Measurements from ENCODE around the gene DCLK1.
"Not testable (repeated sequence)": the region's sequence is repeated elsewhere in the genome, so short reads cannot be mapped to it uniquely, and the experiment has no call there.

DCLK1 gene

DNA sequence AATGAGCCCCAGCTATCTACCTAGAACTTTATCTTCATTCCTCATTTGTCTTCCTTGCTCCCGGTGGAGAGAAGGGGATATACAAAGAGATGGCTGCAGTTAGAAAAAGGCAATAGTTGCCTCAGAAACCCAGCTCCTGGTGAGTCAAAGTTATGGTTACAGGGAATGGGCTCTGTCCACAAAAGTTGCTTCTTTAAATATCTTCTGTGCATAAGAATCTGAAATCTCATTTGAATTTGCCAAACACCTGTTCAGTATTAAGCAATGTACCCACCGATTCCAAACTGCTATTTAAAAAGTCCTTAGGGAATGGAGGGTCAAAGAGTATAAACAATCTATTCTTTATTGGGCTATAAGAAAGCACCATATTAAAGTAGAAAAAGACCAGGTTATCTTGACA, 48.4 kb downstream of the DCLK1 start:
- DNase-seq = no peak

DNA sequence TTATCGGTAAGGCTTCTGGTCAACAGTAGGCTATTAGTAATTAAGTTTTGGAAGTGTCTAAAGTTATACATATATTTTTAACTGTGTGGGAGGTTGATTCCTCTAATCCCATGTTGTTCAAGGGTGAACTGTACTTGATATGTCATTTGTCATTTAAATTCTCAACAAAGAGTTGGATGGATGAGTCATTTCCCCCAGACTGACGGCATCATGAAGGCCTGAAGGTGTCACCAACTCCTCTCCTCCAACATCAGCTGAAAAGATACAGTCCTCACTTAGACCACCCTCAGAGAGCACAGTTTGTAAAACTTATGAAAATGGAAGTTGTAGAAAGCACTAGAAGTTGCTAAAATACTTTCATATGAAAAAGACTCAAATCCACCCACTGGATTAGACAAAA, 48.8 kb downstream of the DCLK1 start:
- DNase-seq = no peak

DNA sequence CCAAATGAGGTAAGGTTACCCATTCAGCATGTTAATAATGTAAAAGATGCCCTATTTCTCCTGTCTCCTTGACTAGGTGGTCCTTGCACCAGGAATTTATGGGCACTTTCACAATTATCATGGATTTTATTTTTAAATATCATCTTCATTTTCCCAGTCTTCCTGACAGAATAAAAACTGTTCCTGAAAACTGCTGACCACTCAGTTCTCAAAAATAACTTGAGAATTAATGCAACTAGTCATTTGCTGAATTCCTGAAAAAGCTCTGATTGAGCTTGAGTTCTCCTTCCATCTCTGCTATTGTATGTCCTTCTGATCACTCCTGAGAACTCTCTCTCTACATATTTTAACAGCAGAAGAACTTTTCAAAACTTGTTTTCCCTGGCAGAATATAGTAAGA, 55.0 kb downstream of the DCLK1 start:
- DNase-seq = no peak

DNA sequence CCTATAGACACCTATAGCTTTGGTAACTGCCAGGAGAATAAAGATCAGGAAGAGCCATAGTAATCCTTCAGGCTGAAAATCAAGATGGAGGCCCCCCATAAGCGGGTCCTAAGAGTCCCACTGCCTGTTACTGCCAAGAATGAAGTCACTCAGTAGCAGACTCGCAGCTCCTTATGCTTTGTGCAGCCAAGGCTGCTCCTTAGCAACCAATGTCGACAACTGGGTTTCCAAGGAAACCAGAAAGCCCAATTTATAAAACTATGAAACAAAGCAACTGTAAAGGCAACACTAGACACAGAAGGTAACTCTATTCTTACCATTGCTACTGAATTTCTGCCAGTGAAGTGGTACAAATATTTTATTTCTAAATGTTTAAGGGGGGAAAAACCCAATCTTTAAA, 56.5 kb downstream of the DCLK1 start:
- DNase-seq = no peak

DNA sequence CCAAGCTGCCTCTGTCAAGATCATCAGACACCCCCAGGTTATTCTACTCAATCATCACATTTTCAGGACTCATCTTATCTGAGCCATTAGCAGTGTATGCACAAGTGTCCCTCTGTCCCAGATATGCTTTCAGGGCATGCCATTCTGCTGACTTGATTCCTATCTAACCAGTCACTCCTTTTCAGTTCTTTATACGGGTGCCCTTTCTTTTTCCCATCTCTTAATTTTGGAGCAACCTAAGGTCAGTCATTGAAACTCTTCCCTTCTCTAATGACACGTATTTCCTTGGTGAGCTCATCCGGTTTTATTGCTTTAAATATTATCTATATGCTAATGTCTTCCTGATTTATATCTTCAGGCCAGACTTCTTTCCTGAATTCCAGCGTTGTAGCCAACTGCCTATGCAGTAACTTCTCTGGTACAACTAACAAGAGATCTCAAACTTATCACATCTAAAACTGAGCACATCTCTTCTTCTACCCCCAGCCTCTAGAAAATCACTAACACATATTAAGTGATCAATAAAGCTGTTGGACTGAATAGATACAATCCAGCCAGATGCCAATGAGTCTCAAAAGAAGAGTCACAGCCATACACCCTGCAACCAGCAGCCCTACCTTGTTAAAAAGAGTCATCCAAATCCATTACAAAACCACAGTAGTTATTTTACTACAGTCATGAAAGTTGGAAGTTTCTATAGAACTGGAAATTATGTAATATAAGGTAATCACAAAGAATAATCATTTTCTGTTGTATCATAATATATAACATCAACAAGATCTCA, 58.8 kb downstream of the DCLK1 start:
- DNase-seq = no peak

DNA sequence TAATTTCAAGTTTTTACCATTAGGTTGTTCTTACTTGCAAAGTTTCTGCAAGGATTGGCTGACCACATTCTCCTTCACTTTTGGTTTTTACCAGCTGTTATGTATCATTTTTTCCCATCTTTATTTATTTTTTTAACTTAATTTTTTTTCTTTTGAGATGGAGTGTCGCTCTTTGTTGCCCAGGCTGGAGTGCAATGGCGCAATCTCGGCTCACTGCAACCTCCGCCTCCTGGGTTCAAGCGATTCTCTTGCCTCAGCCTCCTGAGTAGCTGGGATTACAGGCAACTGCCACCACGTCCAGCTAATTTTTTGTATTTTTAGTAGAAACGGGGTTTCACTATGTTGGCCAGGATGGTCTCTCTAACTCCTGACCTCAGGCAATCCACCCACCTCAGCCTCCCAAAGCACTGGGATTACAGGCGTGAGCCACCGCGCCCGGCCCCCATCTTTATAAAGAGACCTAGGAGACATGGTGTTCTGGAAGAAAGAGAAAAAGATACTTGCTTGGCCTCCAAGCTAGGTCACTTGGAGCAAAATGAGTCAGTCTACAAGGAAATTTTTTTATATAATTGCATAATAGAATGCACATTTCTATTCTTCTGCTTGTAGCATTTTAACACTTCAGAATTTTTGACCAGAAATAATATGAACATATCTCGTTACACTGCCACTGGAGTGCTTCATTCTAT, 60.5 kb downstream of the DCLK1 start:
- not testable (repeated sequence) for DNase-seq

DNA sequence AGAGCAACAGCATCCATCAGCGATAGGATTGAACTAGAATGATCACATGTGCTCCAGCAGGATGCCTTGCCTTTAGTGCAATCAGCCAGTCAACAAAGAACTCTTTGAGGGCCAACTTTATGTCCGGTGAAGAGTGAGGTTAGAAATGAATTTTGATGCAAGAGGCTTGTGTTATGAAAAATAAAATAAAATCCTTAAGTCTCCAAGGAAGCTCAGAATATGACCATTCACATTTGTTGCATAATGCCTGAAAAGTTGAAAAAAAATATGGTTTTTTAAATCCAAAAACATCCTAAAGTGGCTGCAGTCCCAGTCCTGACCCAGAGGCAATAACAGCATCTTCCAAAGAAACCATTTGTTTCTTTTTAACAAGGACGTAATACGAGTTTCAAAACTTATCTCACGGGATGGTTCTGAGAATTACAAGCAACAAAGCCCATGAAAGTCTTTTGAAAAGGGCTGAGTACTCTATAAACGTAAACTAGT, 61.3 kb downstream of the DCLK1 start:
- DNase-seq = no peak

DNA sequence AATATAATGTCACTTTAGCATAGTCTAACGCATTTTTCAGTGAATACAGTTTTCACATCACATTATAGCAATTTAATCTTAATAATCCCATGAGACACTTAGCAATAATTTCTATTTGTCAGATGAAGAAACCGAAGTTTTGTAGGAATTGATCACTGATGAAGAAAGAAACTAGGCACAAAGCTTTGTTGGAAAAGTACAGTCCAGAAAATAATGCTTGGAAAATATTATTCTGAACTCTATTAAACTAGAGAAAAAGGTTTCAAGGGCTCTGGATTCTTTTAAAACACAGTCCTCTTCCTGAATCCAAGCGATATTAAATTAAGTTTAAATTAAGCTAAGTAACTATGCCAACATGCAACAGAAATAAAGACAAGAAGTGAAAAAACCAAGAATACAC, 62.2 kb downstream of the DCLK1 start:
- DNase-seq = no peak

DNA sequence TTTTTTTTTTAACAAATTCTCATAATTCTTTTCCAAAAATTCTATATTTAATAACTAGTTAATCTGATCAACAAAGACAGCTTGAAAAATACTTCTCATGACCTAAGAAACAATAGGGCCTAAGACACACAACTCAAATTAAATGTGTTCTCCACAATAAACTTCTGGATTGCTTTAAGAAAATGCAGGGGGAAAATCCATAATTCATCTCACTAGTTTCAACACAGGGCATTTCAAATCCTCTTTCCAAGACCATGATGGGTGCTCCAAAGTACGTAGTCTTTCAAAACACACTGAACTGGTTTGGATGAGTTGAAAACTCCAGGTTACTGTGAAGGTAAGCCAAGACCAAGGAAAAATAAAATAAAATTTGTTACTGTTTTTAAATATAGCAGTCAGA, 62.6 kb downstream of the DCLK1 start:
- no peak for DNase-seq

DNA sequence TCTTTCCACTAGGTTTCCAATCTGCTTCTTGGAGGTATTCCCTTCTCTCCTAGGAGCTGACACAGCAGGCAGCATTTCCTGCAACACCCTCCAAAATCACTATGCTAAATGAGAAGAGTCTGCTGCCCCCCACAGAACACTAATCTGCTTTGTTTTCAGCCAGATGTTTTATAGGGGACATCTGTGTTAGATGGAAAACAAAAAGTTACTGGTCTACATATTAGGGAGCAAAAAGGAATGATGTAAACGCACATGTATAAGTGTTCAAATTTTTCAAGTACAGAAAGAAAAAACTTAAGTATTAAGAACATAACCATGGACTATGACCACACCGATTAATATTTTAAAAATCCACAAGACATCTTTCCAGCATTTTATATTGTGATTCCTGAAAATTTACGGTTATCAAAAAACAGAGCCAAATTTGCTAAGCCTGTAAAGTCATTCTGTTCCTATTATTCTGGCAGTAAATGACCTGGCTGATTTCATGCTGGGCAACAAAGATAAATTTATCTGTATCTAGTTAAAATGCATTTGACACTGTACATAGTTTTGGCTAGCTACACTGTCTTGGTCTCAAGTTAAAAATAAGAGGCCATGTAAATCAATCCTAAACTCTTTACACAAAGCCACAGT, 63.3 kb downstream of the DCLK1 start:
- DNase-seq = no peak

DNA sequence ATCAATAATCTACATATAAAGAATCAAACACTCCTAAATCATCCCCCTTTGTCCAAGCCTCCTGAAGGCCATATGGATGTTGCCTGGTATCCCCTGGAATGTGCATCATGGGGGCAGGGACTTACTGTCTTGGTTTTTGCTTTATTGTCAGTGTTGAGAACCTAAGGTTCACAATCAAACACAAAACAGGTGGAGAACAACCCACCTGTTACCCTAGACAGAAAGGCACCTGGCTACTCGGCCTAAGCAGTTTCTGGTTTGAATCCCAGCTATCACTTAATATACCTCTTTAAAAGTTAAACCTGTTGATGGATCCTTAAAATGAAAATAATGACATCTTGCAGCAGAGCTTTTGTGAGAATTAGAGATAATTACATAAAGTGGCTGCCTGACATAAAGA, 68.9 kb downstream of the DCLK1 start:
- DNase-seq = no peak

DNA sequence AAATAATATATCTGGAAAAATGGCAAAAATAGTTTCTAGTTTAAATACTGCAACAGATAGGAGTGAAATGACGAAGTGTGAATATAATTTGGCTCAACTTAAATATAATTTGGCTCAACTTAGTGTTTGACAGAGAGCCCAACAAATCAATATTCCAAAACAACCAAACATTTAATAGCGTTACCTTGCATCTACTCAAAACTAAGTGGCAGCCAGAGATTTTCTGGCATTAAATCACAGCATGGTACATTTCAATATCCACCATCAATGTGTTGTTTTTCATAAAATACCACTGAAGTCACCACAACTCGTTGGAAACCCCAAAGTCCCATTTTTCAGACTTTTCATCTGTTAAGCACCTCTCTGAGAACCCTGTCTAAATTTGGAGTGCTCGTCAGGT, 69.6 kb downstream of the DCLK1 start:
- DNase-seq = no peak

DNA sequence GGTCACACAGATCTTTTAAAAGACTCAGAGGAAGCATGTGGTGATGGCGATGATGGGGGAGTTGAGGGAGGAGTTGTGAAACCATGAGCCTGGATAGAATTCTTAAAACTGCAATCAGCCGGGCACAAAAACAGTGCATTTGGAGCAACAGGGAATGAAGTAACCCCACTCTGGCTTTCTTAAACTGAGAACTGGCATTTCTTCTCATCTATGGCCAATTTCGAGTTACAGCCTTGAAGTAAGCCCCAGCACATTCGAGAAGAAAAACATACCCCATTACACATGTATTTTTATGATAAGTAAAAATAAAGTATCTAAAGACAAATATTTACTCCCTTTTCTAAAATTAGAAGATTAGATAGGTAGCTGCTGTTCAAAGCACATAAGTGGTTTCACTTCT, 70.1 kb downstream of the DCLK1 start:
- no peak for DNase-seq

DNA sequence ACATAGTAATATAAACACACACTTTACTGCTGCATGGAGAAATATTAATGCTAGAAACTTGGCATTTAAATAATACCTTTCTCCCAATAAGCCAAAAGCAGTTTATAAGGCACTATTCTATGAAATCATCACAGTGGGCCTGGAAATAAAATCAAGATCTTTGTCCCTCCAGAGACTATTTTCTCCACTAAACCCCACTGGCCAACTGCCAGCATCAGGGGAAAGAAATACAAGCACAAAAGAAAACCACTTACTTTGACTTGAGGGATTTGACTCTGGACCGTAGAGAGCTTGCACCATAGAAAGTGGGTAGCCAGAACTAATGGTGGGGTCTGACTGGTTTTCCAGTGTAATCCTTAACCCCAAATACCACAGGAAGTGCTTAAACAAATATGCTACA, 71.9 kb downstream of the DCLK1 start:
- DNase-seq = no peak

DNA sequence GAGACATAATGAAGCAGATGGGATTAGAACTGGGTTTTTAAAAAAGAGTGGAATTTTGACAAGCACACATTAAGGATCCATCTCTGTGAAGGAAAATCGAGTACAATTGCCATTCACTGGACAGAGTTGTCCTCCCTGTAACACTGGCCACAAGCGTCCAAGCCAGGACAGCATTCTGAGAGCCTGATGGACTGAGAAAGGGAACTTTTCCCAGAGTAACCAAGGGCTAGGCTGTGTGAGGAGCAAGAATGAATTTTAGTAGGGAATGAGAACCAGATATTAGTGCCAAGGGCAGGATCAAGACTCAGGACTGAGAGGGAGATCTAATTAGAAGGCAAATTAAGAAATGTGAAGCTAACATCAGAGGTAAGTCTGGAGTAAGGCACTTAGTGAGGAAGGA, 73.1 kb downstream of the DCLK1 start:
- no peak for DNase-seq

DNA sequence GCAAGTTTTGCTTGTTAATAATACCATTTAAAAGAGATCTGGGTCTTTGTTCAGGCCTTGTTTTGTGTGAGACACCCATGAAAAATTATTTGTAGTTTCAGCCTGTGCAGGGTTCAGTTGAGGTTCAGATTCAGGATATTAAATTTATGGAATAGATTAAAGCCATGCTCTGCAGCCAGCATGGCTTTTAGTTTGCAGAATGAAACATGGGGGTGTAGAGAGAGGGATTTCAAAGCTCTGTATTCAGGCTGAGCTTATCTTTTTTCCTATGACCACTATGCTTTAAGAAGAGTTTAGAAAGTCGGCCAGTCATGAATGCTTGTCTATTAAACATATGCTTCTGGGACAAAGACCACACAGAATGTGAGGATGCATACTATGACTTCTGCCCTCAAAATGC, 73.6 kb downstream of the DCLK1 start:
- no peak for DNase-seq

DNA sequence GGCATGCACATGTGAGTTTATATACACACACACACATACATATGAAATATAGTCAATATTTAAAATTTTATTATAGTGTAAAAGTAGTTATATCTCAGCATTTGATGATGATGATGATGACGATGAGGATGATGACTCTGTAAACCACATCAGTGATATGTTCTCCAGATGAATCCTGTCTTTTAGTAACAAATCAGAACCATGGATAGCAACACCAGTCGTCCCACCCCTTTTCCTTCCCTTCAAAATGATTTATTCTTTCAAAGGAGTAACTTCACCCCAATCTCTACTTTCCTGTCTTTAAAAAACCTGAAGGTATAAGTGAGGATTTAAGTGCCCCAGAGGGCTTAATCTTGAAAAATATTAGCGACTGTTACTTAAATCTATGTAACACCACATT, 74.1 kb downstream of the DCLK1 start:
- DNase-seq = no peak

DNA sequence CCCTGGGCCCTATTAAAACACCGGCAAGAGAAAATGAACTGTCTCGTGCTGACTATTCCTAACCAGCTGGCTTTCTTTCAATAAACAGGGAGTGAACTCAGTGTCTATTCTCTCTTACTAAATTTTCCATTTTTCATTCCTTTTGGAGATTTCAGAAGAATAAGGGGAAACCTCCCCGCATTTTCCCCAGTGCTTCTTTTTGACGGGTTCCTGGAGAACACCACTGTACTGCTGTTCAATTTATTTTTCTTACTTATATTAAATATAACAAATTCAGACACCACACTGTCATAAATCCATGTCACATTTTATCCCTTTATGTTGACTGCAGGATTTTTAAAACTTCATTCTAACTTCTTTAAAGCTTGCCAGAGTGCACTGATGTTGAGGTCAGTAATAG, 75.8 kb downstream of the DCLK1 start:
- DNase-seq = no peak

DNA sequence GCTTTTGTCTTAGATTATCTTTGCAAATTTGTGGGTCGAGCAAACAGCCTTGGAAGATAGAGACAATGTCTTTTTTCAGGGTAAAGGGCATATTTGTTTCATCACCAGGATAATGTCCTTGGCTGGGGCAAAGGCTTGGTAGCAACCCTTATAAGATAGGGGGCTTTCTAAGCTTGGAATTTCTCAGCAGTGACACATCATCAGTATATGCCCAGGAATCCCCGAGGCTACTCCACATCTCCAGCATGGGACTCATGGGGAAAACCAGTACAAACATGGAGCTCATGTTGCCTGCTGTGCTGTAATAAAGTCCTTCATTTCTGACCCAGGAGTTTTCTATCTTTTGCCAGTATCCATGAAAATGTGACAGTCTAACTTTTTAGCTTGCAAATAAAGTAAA, 77.1 kb downstream of the DCLK1 start:
- no peak for DNase-seq

DNA sequence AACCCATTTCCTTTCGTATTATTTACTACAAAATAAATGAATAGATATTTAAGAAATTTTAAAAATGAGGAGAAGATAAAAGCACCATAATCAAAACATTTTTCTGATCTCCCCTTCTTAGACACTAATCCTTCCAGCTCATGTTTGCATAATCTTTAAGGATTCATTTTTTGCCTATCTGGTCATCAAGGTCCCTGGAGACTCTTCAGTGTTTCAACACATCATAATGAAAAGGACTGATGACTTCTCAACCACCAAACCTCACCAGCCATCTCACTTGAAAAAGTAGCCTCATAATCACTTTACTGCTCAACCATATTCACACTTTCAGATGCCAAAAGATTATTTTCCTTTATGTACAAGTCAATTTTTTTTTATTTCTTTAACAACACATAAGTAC, 80.1 kb downstream of the DCLK1 start:
- no peak for DNase-seq

DNA sequence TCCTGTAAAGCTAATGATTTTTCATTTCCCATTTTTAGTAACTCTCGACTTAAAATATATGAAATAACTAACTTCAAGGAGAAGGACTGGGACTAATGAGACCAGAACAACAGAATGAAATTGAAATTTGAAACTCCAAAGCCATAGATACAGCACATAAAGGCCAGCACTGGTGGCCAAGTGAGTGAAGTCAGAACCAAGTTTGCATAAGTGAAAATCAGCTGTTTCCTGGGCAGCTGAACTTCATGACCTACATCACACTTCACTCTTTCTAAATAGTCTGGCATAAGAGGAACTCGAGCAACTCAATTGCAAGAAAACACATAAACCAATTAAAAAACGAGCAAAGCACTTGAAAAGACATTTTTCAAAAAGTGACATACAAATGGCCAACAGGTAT, 84.5 kb downstream of the DCLK1 start:
- no peak for DNase-seq

DNA sequence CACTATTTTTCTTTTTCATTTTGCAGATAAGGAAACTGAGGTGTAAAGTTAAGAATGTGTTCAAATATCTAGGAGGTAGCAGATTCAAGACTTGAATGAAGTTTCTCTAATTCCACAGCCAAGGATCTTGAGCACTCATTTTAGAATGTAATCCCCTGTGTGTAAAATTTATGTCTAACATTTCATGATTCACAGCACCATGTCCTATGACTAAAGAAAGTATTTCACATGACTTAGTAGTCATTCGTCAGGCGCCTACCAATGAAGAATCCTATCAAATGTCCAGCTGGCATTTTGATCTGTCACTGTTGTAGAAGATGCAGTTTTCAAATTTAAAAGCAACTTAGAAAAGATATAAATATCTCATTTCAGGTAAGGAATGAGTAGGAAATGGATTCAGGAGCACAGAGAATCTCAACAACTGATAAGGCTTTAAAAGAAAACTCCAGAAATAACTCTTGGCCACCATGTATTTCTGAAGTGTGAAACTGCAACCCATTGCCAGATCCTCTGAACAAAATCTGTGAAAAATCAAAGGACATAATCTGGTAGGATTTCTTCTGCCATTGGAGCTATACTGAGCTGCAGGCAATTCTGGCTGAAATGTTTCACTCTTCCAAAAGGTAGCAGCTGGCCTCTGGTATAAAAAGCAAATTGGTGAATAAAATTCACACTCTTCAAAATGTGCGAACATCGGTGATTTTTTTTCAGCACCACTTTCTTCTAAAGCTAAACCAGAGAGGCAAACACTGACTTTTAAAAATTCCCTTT, 92.2 kb downstream of the DCLK1 start:
- no peak for DNase-seq

DNA sequence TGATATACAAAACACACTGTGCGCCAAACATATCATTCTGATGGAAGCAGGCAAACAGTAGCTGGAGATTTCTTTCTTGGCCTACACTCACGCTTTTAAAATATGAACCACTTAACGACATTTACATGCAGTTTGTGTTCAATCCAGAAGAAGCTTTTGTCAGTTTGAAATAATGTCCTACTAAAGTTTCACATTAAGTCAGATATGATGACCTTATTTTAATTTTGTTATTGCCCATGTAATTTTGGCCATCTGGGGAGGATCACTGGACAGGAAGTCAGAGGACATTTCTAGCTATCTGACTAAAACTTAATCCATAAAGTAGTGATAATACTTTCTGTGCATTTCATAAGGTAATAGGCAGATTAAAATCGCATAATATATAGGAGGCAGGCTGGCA, 98.1 kb downstream of the DCLK1 start:
- no peak for DNase-seq

All from CD4-positive, alpha-beta T cell treated with Interferon gamma for 1 hour (primary cell).